A549 (cell line): ENCODE results near the gene KIAA2012. TPM values are rescaled to one million over a fixed set of nuclear protein-coding genes. Genes with fewer than 3 reads are reported as not detected.
A peak's percentile ranks its signal among the peaks of the same experiment; 100 is the strongest.

Experiments used
- ATAC-seq, 2 experiments: fragments of 200-7000 bp in 1 of 2; fragments of >200 bp in 1 of 2; cut with Nextera tagmentation in 1 of 2; cut with Tn5 transposase in 1 of 2; 3 replicates each; pipeline versions ENCODE4 v1.8.0 to v1.9.1; 2018 to 2020; ENCODE audit warnings: mild to moderate bottlenecking in 1 of 2, moderate library complexity in 1 of 2
- CTCF ChIA-PET: fragments of 300-600 bp; sonication (Branson Sonifier 250); formaldehyde crosslinking; extraction: SDS; loops from one replicate; lab custom pipeline; 2021; ENCODE audit warnings: antibody characterized with exemption, inconsistent platforms; lab: Yijun Ruan, JAX
- POLR2A ChIA-PET: fragments of 350-600 bp; formaldehyde crosslinking; extraction: SDS; loops from one replicate; lab custom pipeline; 2021; ENCODE audit warnings: antibody characterized with exemption, inconsistent platforms; lab: Yijun Ruan, JAX
- DNase-seq, 2 experiments: peaks; one replicate each; pipeline versions ENCODE4 v3.0.0 to v3.0.0-alpha.2; 2011 to 2016; ENCODE audit warnings: low read depth in 1 of 2, low spot score in 1 of 2
- FAIRE-seq: peaks from 2 replicates; lab custom pipeline; 2011; peaks lifted over from hg19 to GRCh38; lab: Jason Lieb, UNC
- H3K27ac ChIP-seq, 2 experiments: fragments of >200 bp; sonication (Bioruptor Twin); formaldehyde crosslinking; 3 replicates each; pipeline ENCODE4 v1.5.1; 2016 to 2017
- H3K4me1 ChIP-seq: fragments of >200 bp; sonication (Bioruptor Twin); formaldehyde crosslinking; 3 replicates; pipeline ENCODE4 v1.6.1; 2016
- H3K4me2 ChIP-seq: fragments of >200 bp; sonication (Bioruptor Twin); formaldehyde crosslinking; 3 replicates; pipeline ENCODE4 v1.6.1; 2016
- H3K4me3 ChIP-seq: fragments of >200 bp; sonication (Bioruptor Twin); formaldehyde crosslinking; 3 replicates; pipeline ENCODE4 v1.5.1; 2016
- H3K9me3 ChIP-seq: fragments of >200 bp; sonication (Bioruptor Twin); formaldehyde crosslinking; 3 replicates; pipeline ENCODE4 v1.6.1; 2016
- BHLHE40 ChIP-seq: IDR thresholded peaks from 2 replicates; pipeline ENCODE4 v1.6.1; 2012; ENCODE audit warnings: low read depth, low read length, inconsistent platforms
- CBX2 ChIP-seq: fragments of 200-600 bp; sonication (generic); IDR thresholded peaks from 2 replicates; pipeline ENCODE4 v1.6.1; 2016; ENCODE audit warnings: low read depth, mild to moderate bottlenecking, borderline replicate concordance
- CEBPB ChIP-seq, 2 experiments: fragments of >200 bp in 1 of 2; sonication (Bioruptor Twin) in 1 of 2; formaldehyde crosslinking in 1 of 2; IDR thresholded peaks; 2 replicates each; pipeline ENCODE4 v1.6.1; 2012 to 2016
- CHD2 ChIP-seq: fragments of 150-350 bp; IDR thresholded peaks from 2 replicates; pipeline ENCODE4 v1.6.1; 2014; ENCODE audit warnings: low read length; ENCODE audit not compliant: partially characterized antibody
- CHD4 ChIP-seq: fragments of 200-600 bp; sonication (generic); IDR thresholded peaks from 2 replicates; pipeline ENCODE4 v1.6.1; 2016; ENCODE audit warnings: antibody characterized with exemption, mild to moderate bottlenecking, borderline replicate concordance
- EHF ChIP-seq: fragments of 250-450 bp; sonication (Bioruptor Pico); IDR thresholded peaks from 2 replicates; pipeline ENCODE4 v1.5.0; 2020; ENCODE audit warnings: mild to moderate bottlenecking
- EHMT2 ChIP-seq: fragments of 200-600 bp; sonication (generic); IDR thresholded peaks from 2 replicates; pipeline ENCODE4 v1.6.1; 2016; ENCODE audit warnings: antibody characterized with exemption, low read depth, mild to moderate bottlenecking, moderate library complexity
- HDAC2 ChIP-seq: fragments of 200-600 bp; sonication (generic); IDR thresholded peaks from 2 replicates; pipeline ENCODE4 v1.6.1; 2016
- HEYL ChIP-seq: fragments of 250-450 bp; sonication (Bioruptor Pico); IDR thresholded peaks from 2 replicates; pipeline ENCODE4 v1.8.0; 2021; ENCODE audit warnings: mild to moderate bottlenecking, moderate library complexity
- HOXA7 ChIP-seq: fragments of 250-450 bp; sonication (Bioruptor Pico); IDR thresholded peaks from 2 replicates; pipeline ENCODE4 v1.5.0; 2020; ENCODE audit warnings: mild to moderate bottlenecking, moderate library complexity
- MAFK ChIP-seq: fragments of 450-650 bp; IDR thresholded peaks from 2 replicates; pipeline ENCODE4 v1.6.1; 2014; ENCODE audit not compliant: partially characterized antibody
- MAZ ChIP-seq: fragments of 150-350 bp; IDR thresholded peaks from 2 replicates; pipeline ENCODE4 v1.6.1; 2014; ENCODE audit warnings: antibody characterized with exemption, low read depth, low read length, borderline replicate concordance
- NFE2L2 ChIP-seq: fragments of 150-350 bp; conservative IDR thresholded peaks from 2 replicates; pipeline ENCODE4 v1.6.1; 2014; ENCODE audit warnings: low read length
- POLR2A ChIP-seq: IDR thresholded peaks from 2 replicates; pipeline ENCODE4 v1.6.1; 2012; ENCODE audit warnings: mild to moderate bottlenecking, low read length
- POLR2AphosphoS2 ChIP-seq: conservative IDR thresholded peaks from 2 replicates; pipeline ENCODE4 v1.6.1; 2012; ENCODE audit warnings: low read length, improper control_type of control experiment, inconsistent platforms
- RCOR1 ChIP-seq: fragments of 150-350 bp; IDR thresholded peaks from 2 replicates; pipeline ENCODE4 v1.6.1; 2014; ENCODE audit warnings: antibody characterized with exemption, low read length, low read depth
- RNF2 ChIP-seq: fragments of 200-600 bp; sonication (generic); IDR thresholded peaks from 2 replicates; pipeline ENCODE4 v1.6.1; 2016; ENCODE audit warnings: low read depth, mild to moderate bottlenecking, antibody characterized with exemption, moderate library complexity, borderline replicate concordance
- SMC3 ChIP-seq: fragments of >200 bp; sonication (Bioruptor Twin); formaldehyde crosslinking; IDR thresholded peaks from 3 replicates; pipeline ENCODE4 v1.6.1; 2018; ENCODE audit warnings: inconsistent platforms
- SREBF2 ChIP-seq: fragments of 450-650 bp; IDR thresholded peaks from 2 replicates; pipeline ENCODE4 v1.6.1; 2014; ENCODE audit warnings: mild to moderate bottlenecking, moderate library complexity
- TFCP2L1 ChIP-seq: fragments of 250-450 bp; sonication (Bioruptor Pico); IDR thresholded peaks from 2 replicates; pipeline ENCODE4 v1.5.0; 2021; ENCODE audit warnings: mild to moderate bottlenecking
- WGBS: methylation state at CpG from one replicate; pipeline ENCODE4 v1.1.6; 2017; ENCODE audit errors: missing lambda C conversion rate; 5-methylcytosine and 5-hydroxymethylcytosine counted together
- polyA plus RNA-seq, 4 experiments: library from polyadenylated mRNA; depleted of rRNA in 3 of 4; stranded (reverse); fragments of >200 nt; fragmentation: RNase III in 1 of 4; extraction: RNeasy Plus Mini Kit Qiagen cat#74134 plus additional on column Dnase treatment in 1 of 4; gene quantifications; 2 replicates in 3 of 4; 3 replicates in 1 of 4; pipeline ENCODE4 v1.2.3, GENCODE V29; 2011 to 2017
- TF ChIP-seq, protein P1 (sequence below): fragments of 150-350 bp; IDR thresholded peaks from 2 replicates; pipeline ENCODE4 v1.6.1; 2014; ENCODE audit warnings: low read depth, mild to moderate bottlenecking, low read length
- TF ChIP-seq, protein P2 (sequence below): fragments of >200 bp; sonication (Bioruptor Twin); formaldehyde crosslinking; IDR thresholded peaks from 3 replicates; pipeline ENCODE4 v1.6.1; 2016
- TF ChIP-seq, protein P3 (sequence below): fragments of 250-450 bp; sonication (Bioruptor Pico); IDR thresholded peaks from 2 replicates; pipeline ENCODE4 v1.5.0; 2021; ENCODE audit warnings: mild to moderate bottlenecking, moderate library complexity, borderline replicate concordance
- TF ChIP-seq, protein P4 (sequence below): fragments of >200 bp; sonication (Bioruptor Twin); formaldehyde crosslinking; IDR thresholded peaks from 2 replicates; pipeline ENCODE4 v1.6.1; 2016

The KIAA2012 gene
- polyA plus RNA-seq, 2 of the 4 experiments (the other 2 are of a cell fraction) = 0.01 to 0.04 TPM

DNA sequence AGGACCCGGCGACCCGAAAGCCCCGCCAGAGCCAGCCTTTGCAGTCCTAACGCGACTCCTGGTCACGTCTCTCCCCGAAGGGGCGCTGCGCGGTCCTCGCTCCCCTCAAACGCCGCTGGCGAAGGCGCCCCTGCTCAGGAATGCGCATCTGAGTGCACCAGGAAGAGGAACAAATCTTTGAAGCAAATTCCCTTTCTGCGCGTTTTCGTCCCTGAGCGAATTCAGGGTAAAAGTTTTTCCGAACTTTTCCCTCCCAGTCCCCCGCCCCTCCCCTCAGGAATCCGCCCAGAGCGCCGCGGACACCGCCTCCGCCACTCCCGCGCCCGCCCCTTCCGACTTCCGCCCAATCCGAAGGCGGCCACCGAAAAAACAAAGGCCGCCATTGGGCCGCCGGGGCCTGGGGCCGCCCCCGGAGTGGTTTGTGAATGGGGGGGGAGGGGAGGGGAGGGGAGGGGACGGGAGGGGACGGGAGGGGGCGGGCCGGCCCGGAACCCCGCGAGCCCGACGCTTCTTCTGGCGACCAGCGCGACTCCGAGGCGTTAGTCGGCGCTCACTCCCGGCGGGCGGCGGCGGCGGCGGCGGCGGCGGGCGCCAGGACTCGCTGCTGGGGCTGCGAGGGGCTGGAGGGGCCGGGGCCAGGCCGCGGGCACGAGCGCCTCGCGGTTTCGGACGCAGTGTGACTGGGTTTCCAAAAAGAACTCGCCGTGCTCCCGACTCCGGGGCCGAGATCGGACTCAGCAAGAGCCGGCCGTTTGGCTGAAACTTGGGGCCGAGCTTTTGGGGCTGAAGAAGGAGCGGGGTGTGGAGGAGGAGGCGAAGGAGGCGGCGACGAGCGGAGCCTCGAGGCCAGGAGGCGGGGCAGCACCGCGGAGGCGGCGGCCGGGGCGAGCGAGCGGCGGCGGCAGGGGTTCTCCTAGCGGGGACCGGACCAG is 39.5 kb upstream of the KIAA2012 start, which contains the start of gene FZD7 (continued):
- TF ChIP-seq, protein P1, sequence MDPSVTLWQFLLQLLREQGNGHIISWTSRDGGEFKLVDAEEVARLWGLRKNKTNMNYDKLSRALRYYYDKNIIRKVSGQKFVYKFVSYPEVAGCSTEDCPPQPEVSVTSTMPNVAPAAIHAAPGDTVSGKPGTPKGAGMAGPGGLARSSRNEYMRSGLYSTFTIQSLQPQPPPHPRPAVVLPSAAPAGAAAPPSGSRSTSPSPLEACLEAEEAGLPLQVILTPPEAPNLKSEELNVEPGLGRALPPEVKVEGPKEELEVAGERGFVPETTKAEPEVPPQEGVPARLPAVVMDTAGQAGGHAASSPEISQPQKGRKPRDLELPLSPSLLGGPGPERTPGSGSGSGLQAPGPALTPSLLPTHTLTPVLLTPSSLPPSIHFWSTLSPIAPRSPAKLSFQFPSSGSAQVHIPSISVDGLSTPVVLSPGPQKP = no peak
- peak; percentile 88; the same call in 1 of the 2 replicates for TF ChIP-seq MAZ
- no peak for TF ChIP-seq EHF (CRISPR knock-in tag)
- TF ChIP-seq RCOR1 = no peak
- TF ChIP-seq HOXA7 (CRISPR knock-in tag) = no peak
- TF ChIP-seq MAFK = no peak
- peak; percentile 55 for TF ChIP-seq POLR2A
- TF ChIP-seq POLR2AphosphoS2 = no peak
- no peak for TF ChIP-seq TFCP2L1 (CRISPR knock-in tag)
- TF ChIP-seq, protein P2, sequence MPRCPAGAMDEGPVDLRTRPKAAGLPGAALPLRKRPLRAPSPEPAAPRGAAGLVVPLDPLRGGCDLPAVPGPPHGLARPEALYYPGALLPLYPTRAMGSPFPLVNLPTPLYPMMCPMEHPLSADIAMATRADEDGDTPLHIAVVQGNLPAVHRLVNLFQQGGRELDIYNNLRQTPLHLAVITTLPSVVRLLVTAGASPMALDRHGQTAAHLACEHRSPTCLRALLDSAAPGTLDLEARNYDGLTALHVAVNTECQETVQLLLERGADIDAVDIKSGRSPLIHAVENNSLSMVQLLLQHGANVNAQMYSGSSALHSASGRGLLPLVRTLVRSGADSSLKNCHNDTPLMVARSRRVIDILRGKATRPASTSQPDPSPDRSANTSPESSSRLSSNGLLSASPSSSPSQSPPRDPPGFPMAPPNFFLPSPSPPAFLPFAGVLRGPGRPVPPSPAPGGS = peak; percentile 91; the same call in 2 of the 3 replicates

DNA sequence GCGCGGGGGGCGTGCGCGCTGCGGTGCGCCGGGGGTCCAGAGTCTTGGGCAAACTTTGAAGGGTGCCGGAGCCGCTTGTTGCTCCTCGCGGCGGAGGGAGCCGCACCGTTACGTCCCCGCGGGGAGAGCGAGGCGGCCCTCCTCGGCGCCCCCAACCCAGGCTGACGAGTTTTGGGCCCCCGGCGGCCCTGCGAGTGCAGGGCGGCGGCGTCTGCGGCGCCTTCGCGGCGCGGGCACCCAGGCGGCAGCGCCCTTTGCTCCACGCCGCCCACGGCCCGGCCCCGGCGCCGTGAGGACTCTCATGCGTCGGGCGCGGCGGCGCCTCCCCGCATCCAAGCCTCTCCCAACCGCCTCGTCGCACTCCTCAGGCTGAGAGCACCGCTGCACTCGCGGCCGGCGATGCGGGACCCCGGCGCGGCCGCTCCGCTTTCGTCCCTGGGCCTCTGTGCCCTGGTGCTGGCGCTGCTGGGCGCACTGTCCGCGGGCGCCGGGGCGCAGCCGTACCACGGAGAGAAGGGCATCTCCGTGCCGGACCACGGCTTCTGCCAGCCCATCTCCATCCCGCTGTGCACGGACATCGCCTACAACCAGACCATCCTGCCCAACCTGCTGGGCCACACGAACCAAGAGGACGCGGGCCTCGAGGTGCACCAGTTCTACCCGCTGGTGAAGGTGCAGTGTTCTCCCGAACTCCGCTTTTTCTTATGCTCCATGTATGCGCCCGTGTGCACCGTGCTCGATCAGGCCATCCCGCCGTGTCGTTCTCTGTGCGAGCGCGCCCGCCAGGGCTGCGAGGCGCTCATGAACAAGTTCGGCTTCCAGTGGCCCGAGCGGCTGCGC is 38.6 kb upstream of the KIAA2012 start:
- peak overlapping the region; percentile 92 to 96 for H3K27ac ChIP-seq
- no peaks in the 10 kb centered on the region for H3K9me3 ChIP-seq

DNA sequence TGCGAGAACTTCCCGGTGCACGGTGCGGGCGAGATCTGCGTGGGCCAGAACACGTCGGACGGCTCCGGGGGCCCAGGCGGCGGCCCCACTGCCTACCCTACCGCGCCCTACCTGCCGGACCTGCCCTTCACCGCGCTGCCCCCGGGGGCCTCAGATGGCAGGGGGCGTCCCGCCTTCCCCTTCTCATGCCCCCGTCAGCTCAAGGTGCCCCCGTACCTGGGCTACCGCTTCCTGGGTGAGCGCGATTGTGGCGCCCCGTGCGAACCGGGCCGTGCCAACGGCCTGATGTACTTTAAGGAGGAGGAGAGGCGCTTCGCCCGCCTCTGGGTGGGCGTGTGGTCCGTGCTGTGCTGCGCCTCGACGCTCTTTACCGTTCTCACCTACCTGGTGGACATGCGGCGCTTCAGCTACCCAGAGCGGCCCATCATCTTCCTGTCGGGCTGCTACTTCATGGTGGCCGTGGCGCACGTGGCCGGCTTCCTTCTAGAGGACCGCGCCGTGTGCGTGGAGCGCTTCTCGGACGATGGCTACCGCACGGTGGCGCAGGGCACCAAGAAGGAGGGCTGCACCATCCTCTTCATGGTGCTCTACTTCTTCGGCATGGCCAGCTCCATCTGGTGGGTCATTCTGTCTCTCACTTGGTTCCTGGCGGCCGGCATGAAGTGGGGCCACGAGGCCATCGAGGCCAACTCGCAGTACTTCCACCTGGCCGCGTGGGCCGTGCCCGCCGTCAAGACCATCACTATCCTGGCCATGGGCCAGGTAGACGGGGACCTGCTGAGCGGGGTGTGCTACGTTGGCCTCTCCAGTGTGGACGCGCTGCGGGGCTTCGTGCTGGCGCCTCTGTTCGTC is 37.7 kb upstream of the KIAA2012 start:
- ChIA-PET POLR2A (no interaction called here), CTCF (no interaction called here)
- DNase-seq (no peak), FAIRE-seq (no peak), ATAC-seq (no peak)
- Histone ChIP-seq H3K4me1 (peaks cover 49% of the 10 kb centered on the region), H3K4me2 (peak overlapping the region; percentile 96), H3K27ac (peak overlapping the region; percentile 92 to 96; a peak in 5 of 6 replicates), H3K4me3 (peak overlapping the region; percentile 77), H3K9me3 (no peaks in the 10 kb centered on the region)
- TF ChIP-seq CHD2 (no peak), CBX2 (no peak), SREBF2 (no peak), SMC3 (no peak), HEYL (CRISPR knock-in tag) (no peak), EHMT2 (no peak), CEBPB (IDR thresholded peaks at IDR 0.05) (no peak), BHLHE40 (no peak)
- TF ChIP-seq, protein P3, sequence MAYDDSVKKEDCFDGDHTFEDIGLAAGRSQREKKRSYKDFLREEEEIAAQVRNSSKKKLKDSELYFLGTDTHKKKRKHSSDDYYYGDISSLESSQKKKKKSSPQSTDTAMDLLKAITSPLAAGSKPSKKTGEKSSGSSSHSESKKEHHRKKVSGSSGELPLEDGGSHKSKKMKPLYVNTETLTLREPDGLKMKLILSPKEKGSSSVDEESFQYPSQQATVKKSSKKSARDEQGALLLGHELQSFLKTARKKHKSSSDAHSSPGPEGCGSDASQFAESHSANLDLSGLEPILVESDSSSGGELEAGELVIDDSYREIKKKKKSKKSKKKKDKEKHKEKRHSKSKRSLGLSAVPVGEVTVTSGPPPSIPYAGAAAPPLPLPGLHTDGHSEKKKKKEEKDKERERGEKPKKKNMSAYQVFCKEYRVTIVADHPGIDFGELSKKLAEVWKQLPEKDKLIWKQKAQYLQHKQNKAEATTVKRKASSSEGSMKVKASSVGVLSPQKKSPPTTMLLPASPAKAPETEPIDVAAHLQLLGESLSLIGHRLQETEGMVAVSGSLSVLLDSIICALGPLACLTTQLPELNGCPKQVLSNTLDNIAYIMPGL = no peak
- TF ChIP-seq, protein P4, sequence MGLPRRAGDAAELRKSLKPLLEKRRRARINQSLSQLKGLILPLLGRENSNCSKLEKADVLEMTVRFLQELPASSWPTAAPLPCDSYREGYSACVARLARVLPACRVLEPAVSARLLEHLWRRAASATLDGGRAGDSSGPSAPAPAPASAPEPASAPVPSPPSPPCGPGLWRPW = no peak
- 93% methylated on average over 52 of the region's 78 CpGs for WGBS

More for the DNA sequence above, 38.6 kb upstream of the KIAA2012 start:
- ChIA-PET CTCF (no interaction called here), POLR2A (interaction anchor here (1.0 kb wide), 1 partner anchor 253 kb away, joined by 3 read pairs; no protein-coding TSS in a partner anchor)
- WGBS = 9% methylated on average over 21 of the region's 105 CpGs
- ATAC-seq (peak; percentile 36 to 40), DNase-seq (peak; percentile 16 to 52), FAIRE-seq (no peak)
- TF ChIP-seq CHD4 = no peak
- peak; percentile 12; the same call in 1 of the 2 replicates for TF ChIP-seq RNF2
- TF ChIP-seq NFE2L2 = no peak
- peak; percentile 81 for TF ChIP-seq HDAC2
- Histone ChIP-seq H3K4me1 (peaks cover 40% of the 10 kb centered on the region), H3K4me3 (peak overlapping the region; percentile 77), H3K4me2 (peak overlapping the region; percentile 96)
